ENCODE results near the gene GPR84.

Gene GPR84

GRCh38 chr12:54398218-54398617 lies 33.9 kb upstream of the GPR84 start:
- no peaks in the 10 kb centered on the region for H3K9me3 ChIP-seq (ENCODE audit: low read length)
- no peaks in the 10 kb centered on the region for H3K4me1 ChIP-seq (ENCODE audit: insufficient read depth, low read length, severe bottlenecking)
- no peaks in the 10 kb centered on the region for H3K79me2 ChIP-seq (ENCODE audit: insufficient read depth, low read length)
- TF ChIP-seq EZH2 (IDR thresholded peaks at IDR 0.05; ENCODE audit: borderline replicate concordance, low read length), result no peak
- no peak for TF ChIP-seq CTCF (IDR thresholded peaks at IDR 0.05; ENCODE audit: low read length)
- no peaks in the 10 kb centered on the region for H4K20me1 ChIP-seq (ENCODE audit: insufficient read depth, low read length)
- H3K27ac ChIP-seq (ENCODE audit: low read depth, low read length, poor library complexity, severe bottlenecking), result no peak overlapping the region
- no peak overlapping the region for H2AFZ ChIP-seq (ENCODE audit: low read length)
- no peak overlapping the region for H3K9ac ChIP-seq (ENCODE audit: low read length)
- no peaks in the 10 kb centered on the region for H3K9me2 ChIP-seq (ENCODE audit: low read depth, low read length)
- H3K27me3 ChIP-seq (ENCODE audit: insufficient read depth, low read length), result peaks cover 4% of the 10 kb centered on the region; the same call in 1 of the 2 replicates
- H3K4me2 ChIP-seq (ENCODE audit: low read length), result no peak overlapping the region
- no peaks in the 10 kb centered on the region for H3F3A ChIP-seq (ENCODE audit: insufficient read depth, low read length)
- no peak overlapping the region for H3K4me3 ChIP-seq (ENCODE audit: low read depth, low read length, poor library complexity, severe bottlenecking)
- H3K36me3 ChIP-seq (ENCODE audit: insufficient read depth, low read length), result no peaks in the 10 kb centered on the region

GRCh38 chr12:54397157-54397556 lies 32.9 kb upstream of the GPR84 start:
- no peak overlapping the region for H3K4me2 ChIP-seq (ENCODE audit: low read length)
- no peak overlapping the region for H3K4me3 ChIP-seq (ENCODE audit: low read depth, low read length, poor library complexity, severe bottlenecking)
- TF ChIP-seq CTCF (IDR thresholded peaks at IDR 0.05; ENCODE audit: low read length) (no peak), EZH2 (IDR thresholded peaks at IDR 0.05; ENCODE audit: borderline replicate concordance, low read length) (no peak)
- no peak overlapping the region for H2AFZ ChIP-seq (ENCODE audit: low read length)
- no peaks in the 10 kb centered on the region for H3K4me1 ChIP-seq (ENCODE audit: insufficient read depth, low read length, severe bottlenecking)
- no peaks in the 10 kb centered on the region for H3K79me2 ChIP-seq (ENCODE audit: insufficient read depth, low read length)
- H3K9me2 ChIP-seq (ENCODE audit: low read depth, low read length), result no peaks in the 10 kb centered on the region
- H3K36me3 ChIP-seq (ENCODE audit: insufficient read depth, low read length), result no peaks in the 10 kb centered on the region
- H3K9me3 ChIP-seq (ENCODE audit: low read length), result no peaks in the 10 kb centered on the region
- H3K9ac ChIP-seq (ENCODE audit: low read length), result no peak overlapping the region
- no peak overlapping the region for H3K27ac ChIP-seq (ENCODE audit: low read depth, low read length, poor library complexity, severe bottlenecking)
- H3K27me3 ChIP-seq (ENCODE audit: insufficient read depth, low read length), result peaks cover 4% of the 10 kb centered on the region; the same call in 1 of the 2 replicates
- no peaks in the 10 kb centered on the region for H3F3A ChIP-seq (ENCODE audit: insufficient read depth, low read length)
- no peaks in the 10 kb centered on the region for H4K20me1 ChIP-seq (ENCODE audit: insufficient read depth, low read length)

GRCh38 chr12:54395545-54395944 lies 31.3 kb upstream of the GPR84 start:
- H2AFZ ChIP-seq (ENCODE audit: low read length), result no peak overlapping the region
- no peak for TF ChIP-seq CTCF (IDR thresholded peaks at IDR 0.05; ENCODE audit: low read length)
- TF ChIP-seq EZH2 (IDR thresholded peaks at IDR 0.05; ENCODE audit: borderline replicate concordance, low read length), result no peak
- H3K27me3 ChIP-seq (ENCODE audit: insufficient read depth, low read length), result no peaks in the 10 kb centered on the region
- no peaks in the 10 kb centered on the region for H3K79me2 ChIP-seq (ENCODE audit: insufficient read depth, low read length)
- no peaks in the 10 kb centered on the region for H3K36me3 ChIP-seq (ENCODE audit: insufficient read depth, low read length)
- H3F3A ChIP-seq (ENCODE audit: insufficient read depth, low read length), result no peaks in the 10 kb centered on the region
- no peak overlapping the region for H3K27ac ChIP-seq (ENCODE audit: low read depth, low read length, poor library complexity, severe bottlenecking)
- H3K4me2 ChIP-seq (ENCODE audit: low read length), result no peak overlapping the region
- no peak overlapping the region for H3K9ac ChIP-seq (ENCODE audit: low read length)
- peaks cover 3% of the 10 kb centered on the region for H3K4me1 ChIP-seq (ENCODE audit: insufficient read depth, low read length, severe bottlenecking)
- no peaks in the 10 kb centered on the region for H3K9me2 ChIP-seq (ENCODE audit: low read depth, low read length)
- H3K9me3 ChIP-seq (ENCODE audit: low read length), result no peaks in the 10 kb centered on the region
- H3K4me3 ChIP-seq (ENCODE audit: low read depth, low read length, poor library complexity, severe bottlenecking), result no peak overlapping the region
- H4K20me1 ChIP-seq (ENCODE audit: insufficient read depth, low read length), result no peaks in the 10 kb centered on the region

All from OCI-LY1 (cell line).